Activated CD8-positive, alpha-beta T cell treated with anti-CD3 and anti-CD28 coated beads for 36 hours (primary cell): ENCODE results near the gene NBL1. TPM values are rescaled to one million over a fixed set of nuclear protein-coding genes. Genes with fewer than 3 reads are reported as not detected.

Source experiments
- ATAC-seq: fragments of 200-7000 bp; cut with Tn5 transposase; one replicate; pipeline ENCODE4 v1.10.0; 2021; ENCODE audit warnings: mild to moderate bottlenecking, moderate library complexity
- CTCF ChIA-PET: fragments of 350-600 bp; sonication (Branson Sonifier 250); formaldehyde crosslinking; loops from one replicate; lab custom pipeline; 2021; ENCODE audit warnings: antibody characterized with exemption; lab: Charles Lee
- POLR2A ChIA-PET: fragments of 350-600 bp; sonication (Branson Sonifier 250); formaldehyde crosslinking; loops from one replicate; lab custom pipeline; 2021; ENCODE audit warnings: antibody characterized with exemption; lab: Charles Lee
- DNase-seq: peaks from one replicate; pipeline ENCODE4 v3.0.0-alpha.2; 2020
- H3K27ac Mint-ChIP-seq: one replicate; pipeline ENCODE4 v1.8.0; 2021; ENCODE audit warnings: mild to moderate bottlenecking, mixed read lengths
- H3K27me3 Mint-ChIP-seq: one replicate; pipeline ENCODE4 v1.8.0; 2021; ENCODE audit warnings: mixed read lengths
- H3K36me3 Mint-ChIP-seq: one replicate; pipeline ENCODE4 v1.8.0; 2021; ENCODE audit warnings: low read depth, mixed read lengths
- H3K4me1 Mint-ChIP-seq: one replicate; pipeline ENCODE4 v1.8.0; 2021; ENCODE audit warnings: low read depth, mixed read lengths
- H3K4me3 Mint-ChIP-seq: one replicate; pipeline ENCODE4 v1.8.0; 2021; ENCODE audit warnings: mild to moderate bottlenecking, moderate library complexity, mixed read lengths
- H3K9me3 Mint-ChIP-seq: one replicate; pipeline ENCODE4 v1.8.0; 2021; ENCODE audit warnings: mixed read lengths
- intact Hi-C: fragments of 100-400 bp; cut with micrococcal nuclease; formaldehyde crosslinking; loops from one replicate; pipeline ENCODE4 v1.10.0; 2022
- total RNA-seq, 2 experiments: library from RNA; stranded (reverse); gene quantifications; one replicate each; pipeline ENCODE4 v1.2.3, GENCODE V29; 2021
- TF ChIP-seq, protein P1 (sequence below): fragments of 200-600 bp; IDR thresholded peaks from one replicate; pipeline ENCODE4 v1.8.0; 2022; ENCODE audit warnings: antibody characterized with exemption, mild to moderate bottlenecking

NBL1 gene
- total RNA-seq, 2 experiments from 2014 or later: 27.0 to 27.6 TPM

DNA sequence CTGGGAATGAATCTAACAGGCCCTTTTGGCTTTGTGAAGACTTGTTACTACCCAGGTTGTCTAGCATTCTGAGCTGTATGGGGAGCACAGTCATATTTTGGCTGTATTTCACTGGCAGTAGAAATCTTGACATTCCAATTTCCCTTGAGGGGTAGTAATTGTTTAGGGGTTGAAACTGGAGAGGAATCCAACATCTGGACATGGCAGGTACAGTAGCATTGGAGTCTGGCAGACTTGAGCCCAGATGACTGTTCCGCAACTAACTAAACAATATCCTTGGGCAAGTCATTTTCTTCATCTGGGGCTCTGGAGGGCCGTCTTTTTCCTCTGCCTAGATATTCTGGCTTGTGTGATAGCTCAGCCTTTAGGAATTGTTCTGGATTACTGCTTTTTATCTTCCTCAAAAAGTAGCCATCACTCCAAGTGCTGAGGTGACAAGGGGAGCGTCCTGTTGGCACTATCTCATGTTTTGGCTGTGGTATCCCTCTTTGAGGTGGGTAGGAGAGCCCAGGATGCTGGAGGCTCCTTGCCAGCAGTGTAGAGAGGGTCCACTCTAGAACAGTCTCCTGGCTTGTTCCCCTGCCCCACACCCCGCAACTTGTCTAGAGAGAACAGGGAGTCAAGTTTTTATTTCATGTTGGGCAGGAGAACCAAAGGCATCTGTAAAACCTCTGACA, 22.7 kb upstream of the NBL1 start:
- TF ChIP-seq, protein P1, sequence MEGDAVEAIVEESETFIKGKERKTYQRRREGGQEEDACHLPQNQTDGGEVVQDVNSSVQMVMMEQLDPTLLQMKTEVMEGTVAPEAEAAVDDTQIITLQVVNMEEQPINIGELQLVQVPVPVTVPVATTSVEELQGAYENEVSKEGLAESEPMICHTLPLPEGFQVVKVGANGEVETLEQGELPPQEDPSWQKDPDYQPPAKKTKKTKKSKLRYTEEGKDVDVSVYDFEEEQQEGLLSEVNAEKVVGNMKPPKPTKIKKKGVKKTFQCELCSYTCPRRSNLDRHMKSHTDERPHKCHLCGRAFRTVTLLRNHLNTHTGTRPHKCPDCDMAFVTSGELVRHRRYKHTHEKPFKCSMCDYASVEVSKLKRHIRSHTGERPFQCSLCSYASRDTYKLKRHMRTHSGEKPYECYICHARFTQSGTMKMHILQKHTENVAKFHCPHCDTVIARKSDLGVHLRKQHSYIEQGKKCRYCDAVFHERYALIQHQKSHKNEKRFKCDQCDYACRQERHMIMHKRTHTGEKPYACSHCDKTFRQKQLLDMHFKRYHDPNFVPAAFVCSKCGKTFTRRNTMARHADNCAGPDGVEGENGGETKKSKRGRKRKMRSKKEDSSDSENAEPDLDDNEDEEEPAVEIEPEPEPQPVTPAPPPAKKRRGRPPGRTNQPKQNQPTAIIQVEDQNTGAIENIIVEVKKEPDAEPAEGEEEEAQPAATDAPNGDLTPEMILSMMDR: no peak
- ChIA-PET CTCF (interaction anchor here (0.7 to 1.7 kb wide), 3 partner anchors 9 to 280 kb away, joined by 3 to 5 read pairs (median 4); no protein-coding TSS in a partner anchor), POLR2A (interaction anchor here (1.3 kb wide), 1 partner anchor 11 kb away, joined by 3 read pairs; no protein-coding TSS in a partner anchor)
- Mint-ChIP-seq H3K9me3 (no peaks in the 10 kb centered on the region), H3K36me3 (peaks cover 18% of the 10 kb centered on the region), H3K4me3 (no peak overlapping the region), H3K4me1 (peaks cover 7% of the 10 kb centered on the region), H3K27me3 (no peaks in the 10 kb centered on the region), H3K27ac (no peak overlapping the region)
- no peak for DNase-seq
- ATAC-seq: no peak
- intact Hi-C loops: no loop called here

DNA sequence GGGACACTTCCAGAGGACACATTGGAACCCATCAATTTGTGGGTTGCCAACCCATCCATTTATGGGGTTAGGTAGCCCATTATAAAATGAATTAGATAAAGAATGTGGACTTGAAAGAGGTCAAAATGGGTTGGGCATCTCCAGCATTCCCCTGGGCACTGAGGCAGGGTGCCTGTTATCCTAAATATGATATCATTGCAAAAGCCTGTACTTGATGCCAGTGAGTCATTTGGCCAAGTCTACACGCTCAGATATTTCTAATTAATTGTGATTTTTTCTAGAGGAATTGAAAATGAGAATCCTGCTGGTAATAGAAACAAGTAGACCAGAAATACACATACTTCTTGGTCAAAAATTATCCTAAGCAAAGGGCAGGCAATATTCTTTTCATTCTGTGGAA, 21.9 kb upstream of the NBL1 start:
- TF ChIP-seq, protein P1: no peak
- ChIA-PET POLR2A (no interaction called here), CTCF (no interaction called here)
- ATAC-seq: no peak
- Mint-ChIP-seq H3K4me3 (no peak overlapping the region), H3K4me1 (peaks cover 3% of the 10 kb centered on the region), H3K36me3 (peaks cover 19% of the 10 kb centered on the region), H3K27me3 (no peaks in the 10 kb centered on the region), H3K9me3 (no peaks in the 10 kb centered on the region), H3K27ac (no peak overlapping the region)
- intact Hi-C loops: no loop called here
- no peak for DNase-seq

DNA sequence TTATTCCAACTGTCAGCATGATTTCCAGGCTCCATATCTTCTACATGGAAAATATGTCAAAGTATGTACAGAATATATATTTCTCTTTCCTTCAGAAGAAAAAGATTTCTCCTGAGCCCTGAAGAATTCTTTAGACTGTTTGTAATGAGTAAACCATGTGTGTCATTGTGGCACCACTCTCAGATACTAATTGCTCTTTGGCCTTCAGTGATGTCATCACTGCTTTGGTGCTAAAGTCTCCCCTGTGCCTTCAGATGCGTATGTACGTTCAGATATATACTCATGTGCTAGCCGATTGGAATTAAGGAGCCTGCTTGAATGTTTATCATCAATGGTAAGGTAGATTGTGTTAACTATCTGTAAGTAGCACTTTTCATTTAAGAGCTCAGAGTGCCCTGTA, 20.6 kb upstream of the NBL1 start:
- DNase-seq (no peak), ATAC-seq (no peak)
- H3K27me3 Mint-ChIP-seq: no peaks in the 10 kb centered on the region
- TF ChIP-seq, protein P1: no peak
- peaks cover 3% of the 10 kb centered on the region for H3K4me1 Mint-ChIP-seq
- H3K4me3 Mint-ChIP-seq: no peak overlapping the region
- intact Hi-C loops: no loop called here
- H3K9me3 Mint-ChIP-seq: no peaks in the 10 kb centered on the region
- peaks cover 26% of the 10 kb centered on the region for H3K36me3 Mint-ChIP-seq
- H3K27ac Mint-ChIP-seq: no peak overlapping the region
- ChIA-PET POLR2A (no interaction called here), CTCF (interaction anchor here (1.2 kb wide), 1 partner anchor 42 kb away, joined by 3 read pairs; no protein-coding TSS in a partner anchor)

DNA sequence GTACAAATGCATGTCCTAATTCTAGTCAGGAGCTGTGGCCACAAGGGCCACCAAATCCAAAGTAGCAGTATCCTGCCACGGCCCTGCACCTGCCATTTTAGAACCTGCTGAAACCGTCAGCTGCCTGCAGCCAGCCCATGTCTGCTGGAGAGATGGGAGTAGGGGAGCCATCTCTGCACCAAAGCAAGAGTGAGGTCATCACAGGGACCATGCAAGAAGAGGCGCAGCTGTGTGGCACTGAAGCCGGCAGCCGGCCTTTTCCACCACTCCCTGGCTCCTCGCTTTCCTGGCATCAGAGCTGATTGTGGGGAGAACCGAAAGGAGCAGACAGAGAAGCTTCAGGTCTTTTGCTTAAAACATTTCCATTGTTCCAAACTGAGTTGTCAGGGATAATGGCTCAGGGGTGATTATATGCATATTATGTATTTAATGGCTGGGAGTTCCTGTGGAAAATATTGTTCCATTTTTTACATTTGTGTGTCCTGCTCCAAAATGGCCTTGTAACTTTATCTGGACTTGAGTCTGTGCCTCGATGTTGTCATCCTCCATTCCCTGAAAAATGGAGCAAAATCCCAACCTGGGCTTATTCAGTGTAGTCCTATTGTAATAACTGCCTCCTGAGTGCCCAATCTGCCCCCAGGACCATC, 18.7 kb upstream of the NBL1 start:
- ChIA-PET POLR2A (no interaction called here), CTCF (interaction anchor here (0.6 to 1.0 kb wide), 3 partner anchors 17 to 282 kb away, joined by 3 read pairs; no protein-coding TSS in a partner anchor)
- no peaks in the 10 kb centered on the region for H3K27me3 Mint-ChIP-seq
- no peak overlapping the region for H3K27ac Mint-ChIP-seq
- intact Hi-C loops: no loop called here
- no peak for ATAC-seq
- no peaks in the 10 kb centered on the region for H3K9me3 Mint-ChIP-seq
- H3K36me3 Mint-ChIP-seq: peaks cover 27% of the 10 kb centered on the region
- TF ChIP-seq, protein P1: no peak
- no peak for DNase-seq
- peaks cover 3% of the 10 kb centered on the region for H3K4me1 Mint-ChIP-seq
- H3K4me3 Mint-ChIP-seq: no peak overlapping the region

DNA sequence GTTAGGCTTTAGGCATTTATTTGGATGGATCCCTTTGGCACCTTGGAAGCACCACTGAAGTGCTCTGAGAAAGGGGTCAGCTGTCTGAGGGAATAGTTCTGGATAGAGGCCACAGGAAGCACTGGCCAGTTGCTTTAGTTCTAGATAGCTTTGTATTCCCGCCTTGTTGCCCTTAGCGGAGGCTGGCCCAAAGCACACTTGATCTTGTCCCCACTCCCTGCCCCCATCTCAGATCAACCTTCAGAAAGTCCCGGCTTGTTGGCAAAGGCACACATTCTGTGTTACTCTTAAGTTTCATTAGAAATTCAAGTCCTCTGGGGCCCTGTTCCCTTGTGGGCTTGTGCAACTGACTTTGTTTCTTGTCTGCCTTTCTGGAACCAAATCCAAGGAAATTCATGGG, 15.2 kb upstream of the NBL1 start:
- ChIA-PET POLR2A (interaction anchor here (0.7 to 0.9 kb wide), 2 partner anchors 15 to 1015 kb away, joined by 3 to 4 read pairs; partner anchors contain the start of gene NBL1), CTCF (interaction anchor here (3.2 kb wide), 1 partner anchor 24 kb away, joined by 16 read pairs; no protein-coding TSS in a partner anchor)
- Mint-ChIP-seq H3K4me3 (no peak overlapping the region), H3K9me3 (no peaks in the 10 kb centered on the region), H3K36me3 (peaks cover 17% of the 10 kb centered on the region), H3K27me3 (no peaks in the 10 kb centered on the region), H3K27ac (no peak overlapping the region), H3K4me1 (no peaks in the 10 kb centered on the region)
- TF ChIP-seq, protein P1: no peak
- no peak for DNase-seq
- ATAC-seq: no peak
- intact Hi-C loops: no loop called here
